B cell (primary cell): Measurements from ENCODE around the gene ASIC3.

Source experiments
- EZH2 ChIP-seq: IDR thresholded peaks from 2 replicates; pipeline ENCODE4 v1.6.1; 2012; ENCODE audit warnings: borderline replicate concordance, low read depth, mild to moderate bottlenecking, moderate library complexity, low read length; ENCODE audit not compliant: insufficient read depth, poor library complexity, severe bottlenecking
- TF ChIP-seq, protein P1 (sequence below): fragments of 200-600 bp; IDR thresholded peaks from one replicate; pipeline ENCODE4 v1.8.0; 2022; ENCODE audit warnings: antibody characterized with exemption, mild to moderate bottlenecking

DNA sequence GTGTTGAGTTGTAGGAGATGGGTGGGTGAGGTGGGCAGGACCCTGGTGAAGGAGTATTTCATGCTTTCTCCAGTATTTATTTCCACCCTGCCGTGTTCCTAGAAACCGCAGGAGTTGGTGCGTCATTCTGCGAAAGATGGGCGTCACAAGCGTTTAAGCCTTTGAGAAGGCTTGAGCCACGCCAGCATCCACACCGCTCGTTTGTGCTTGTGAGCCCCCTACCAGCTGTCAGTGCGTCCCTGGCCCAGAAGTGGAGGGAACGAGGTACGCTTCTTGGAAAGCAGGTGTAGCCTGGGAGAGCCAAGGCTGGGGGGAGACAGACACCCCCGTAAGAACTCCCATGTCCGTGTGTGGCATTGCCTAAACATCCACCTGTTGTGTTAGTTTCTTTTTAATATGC is 43.7 kb downstream of the ASIC3 start:
- TF ChIP-seq EZH2 = no peak
- TF ChIP-seq, protein P1, sequence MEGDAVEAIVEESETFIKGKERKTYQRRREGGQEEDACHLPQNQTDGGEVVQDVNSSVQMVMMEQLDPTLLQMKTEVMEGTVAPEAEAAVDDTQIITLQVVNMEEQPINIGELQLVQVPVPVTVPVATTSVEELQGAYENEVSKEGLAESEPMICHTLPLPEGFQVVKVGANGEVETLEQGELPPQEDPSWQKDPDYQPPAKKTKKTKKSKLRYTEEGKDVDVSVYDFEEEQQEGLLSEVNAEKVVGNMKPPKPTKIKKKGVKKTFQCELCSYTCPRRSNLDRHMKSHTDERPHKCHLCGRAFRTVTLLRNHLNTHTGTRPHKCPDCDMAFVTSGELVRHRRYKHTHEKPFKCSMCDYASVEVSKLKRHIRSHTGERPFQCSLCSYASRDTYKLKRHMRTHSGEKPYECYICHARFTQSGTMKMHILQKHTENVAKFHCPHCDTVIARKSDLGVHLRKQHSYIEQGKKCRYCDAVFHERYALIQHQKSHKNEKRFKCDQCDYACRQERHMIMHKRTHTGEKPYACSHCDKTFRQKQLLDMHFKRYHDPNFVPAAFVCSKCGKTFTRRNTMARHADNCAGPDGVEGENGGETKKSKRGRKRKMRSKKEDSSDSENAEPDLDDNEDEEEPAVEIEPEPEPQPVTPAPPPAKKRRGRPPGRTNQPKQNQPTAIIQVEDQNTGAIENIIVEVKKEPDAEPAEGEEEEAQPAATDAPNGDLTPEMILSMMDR = no peak
